Stimulated activated CD8-positive, alpha-beta memory T cell treated with anti-CD3 and anti-CD28 coated beads, Interleukin-4, amount 100 ng/mL, for 24 hours (primary cell): ENCODE results near the gene GTPBP8.

Experiments
- DNase-seq: peaks from one replicate; pipeline ENCODE4 v3.0.0-alpha.2; 2020; ENCODE audit warnings: low read depth

GTPBP8 gene

DNA sequence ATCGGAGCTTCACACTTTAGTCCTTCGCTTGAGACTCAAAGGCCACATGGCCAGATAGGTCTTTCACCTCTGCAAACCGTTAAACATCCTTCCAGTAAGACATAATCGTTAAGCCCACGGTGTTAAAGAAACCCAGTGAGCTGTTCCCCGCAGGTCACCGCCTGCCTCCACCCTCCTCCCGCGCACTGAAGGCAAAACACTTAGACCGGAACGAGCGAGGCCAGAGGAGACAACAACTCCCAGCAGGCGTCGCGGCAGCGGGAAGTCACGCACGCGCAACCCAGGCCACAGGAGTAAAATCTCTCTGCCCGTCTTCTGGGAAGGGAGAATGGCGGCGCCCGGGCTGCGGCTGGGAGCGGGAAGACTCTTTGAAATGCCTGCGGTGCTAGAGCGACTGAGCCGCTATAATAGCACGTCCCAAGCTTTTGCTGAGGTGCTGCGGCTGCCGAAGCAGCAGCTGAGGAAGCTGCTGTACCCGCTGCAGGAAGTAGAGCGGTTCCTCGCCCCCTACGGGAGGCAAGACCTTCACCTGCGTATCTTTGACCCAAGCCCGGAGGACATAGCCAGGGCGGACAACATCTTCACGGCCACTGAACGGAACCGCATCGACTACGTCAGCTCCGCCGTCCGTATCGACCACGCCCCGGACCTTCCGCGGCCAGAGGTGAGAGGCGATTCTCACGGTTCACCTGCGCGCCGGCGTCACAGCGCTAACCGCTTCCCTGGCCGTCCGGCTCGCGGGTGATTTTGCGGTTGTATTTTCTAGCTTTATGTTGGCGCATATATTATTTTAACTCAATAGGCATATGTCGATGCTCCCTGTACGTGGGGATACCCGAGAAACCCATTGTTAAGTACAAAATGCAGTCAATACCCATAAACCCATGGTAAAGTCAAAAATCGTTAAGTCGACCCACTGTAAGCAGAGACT lies at the start of gene GTPBP8:
TSS of gene GTPBP8 (plus strand) at position 313 of the 931 bp plus-strand sequence. CDS start at position 329, 16 bp downstream.
- DNase-seq: peak; percentile 81

- no peak for DNase-seq
These were observed 42.4 kb upstream of the GTPBP8 start for GRCh38 chr3:112948346-112948838.

DNA sequence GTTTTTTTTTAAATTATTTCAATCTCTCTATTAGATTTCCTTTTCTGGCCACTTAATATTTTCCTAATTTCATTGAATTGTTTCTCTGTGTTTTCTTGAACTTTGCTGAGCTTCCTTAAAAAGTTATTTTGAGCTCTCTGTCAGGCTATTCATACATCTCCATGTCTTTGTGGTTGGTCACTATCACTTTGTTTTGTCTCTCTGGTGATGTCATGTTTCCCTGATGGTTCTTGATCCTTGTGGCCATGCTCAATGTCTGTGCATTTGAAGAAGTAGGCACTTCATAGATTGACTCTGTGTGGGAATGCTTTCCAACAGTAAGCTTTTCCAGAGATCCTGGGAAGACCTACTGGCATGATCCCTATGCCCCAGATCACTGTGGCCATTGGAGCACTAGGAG lies 34.4 kb upstream of the GTPBP8 start:
- DNase-seq: no peak

GRCh38 chr3:112958811-112959560 lies 31.8 kb upstream of the GTPBP8 start:
- no peak for DNase-seq

DNA sequence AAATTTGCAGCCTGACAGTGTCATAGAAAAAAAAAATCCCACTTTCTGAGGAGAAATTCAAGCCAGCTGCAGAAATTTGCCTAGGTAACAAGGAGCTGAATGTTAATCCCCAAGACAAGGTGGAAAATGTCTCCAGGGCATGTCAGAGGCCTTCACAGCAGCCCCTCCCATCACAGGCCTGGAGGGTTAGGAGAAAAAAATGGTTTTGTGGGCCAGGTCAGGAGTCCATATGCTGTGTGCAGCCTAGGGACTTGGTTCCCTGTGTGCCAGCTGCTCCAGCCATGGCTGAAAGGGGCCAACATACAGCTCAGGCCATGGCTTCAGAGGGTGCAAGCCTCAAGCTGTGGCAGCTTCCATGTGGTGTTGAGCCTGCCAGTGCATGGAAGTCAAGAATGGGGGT lies 27.1 kb upstream of the GTPBP8 start:
- no peak for DNase-seq

DNA sequence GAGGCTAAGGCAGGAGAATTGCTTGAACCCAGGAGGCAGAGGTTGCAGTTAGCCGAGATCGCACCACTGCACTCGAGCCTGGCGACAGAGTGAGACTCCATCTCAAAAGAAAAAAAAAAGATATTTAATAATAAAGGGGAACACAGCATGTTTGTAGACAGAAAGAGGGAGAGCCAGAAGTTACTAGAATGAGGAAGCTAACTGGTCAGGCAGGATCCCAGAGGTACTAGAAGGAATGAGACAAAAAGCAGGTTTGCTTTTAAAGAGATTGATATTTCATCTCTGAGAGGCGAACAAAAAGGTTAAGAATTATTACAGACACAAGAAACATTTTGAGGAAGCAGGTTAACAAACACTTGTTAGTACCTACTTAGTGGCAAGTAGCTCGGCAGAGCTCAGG lies 25.1 kb upstream of the GTPBP8 start:
- no peak for DNase-seq

GRCh38 chr3:112966633-112967032 lies 24.2 kb upstream of the GTPBP8 start:
- DNase-seq: no peak

DNA sequence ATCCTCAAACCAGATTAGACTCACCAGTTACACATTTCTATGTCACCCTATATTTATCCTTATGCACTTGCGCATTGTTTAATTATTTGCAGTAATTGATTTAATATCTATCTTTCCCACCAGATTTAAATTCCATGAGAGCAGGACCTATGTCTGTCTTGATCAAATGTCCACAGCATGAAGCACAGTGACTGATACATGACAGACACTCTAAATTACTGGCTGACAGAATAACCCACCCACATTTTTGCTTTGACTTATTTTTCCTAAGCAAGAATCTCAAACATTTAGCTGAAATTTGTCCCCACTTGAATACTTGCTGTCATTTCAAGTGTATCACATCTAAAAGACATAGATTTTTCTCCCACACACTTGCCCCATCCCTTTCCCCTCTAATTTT lies 23.4 kb upstream of the GTPBP8 start:
- DNase-seq: no peak

DNA sequence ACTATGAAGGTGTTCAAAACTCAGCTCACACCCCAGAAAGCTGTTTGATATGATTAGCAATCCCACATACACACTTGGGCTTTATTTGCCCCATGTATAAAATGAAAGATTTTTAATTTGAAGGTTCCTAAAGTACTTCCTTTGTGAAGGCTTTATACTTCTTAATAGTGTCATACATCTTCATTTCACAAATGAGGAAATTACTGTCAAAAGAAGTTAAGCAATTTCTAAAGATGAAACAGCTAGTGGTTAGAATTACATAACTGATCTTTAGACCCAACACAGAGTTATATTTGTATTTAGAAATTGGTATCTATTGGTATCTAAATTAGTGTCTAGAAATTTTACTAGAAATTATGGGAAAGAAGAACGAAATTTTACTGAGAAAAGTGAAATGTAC lies 23.0 kb upstream of the GTPBP8 start:
- DNase-seq: no peak

DNA sequence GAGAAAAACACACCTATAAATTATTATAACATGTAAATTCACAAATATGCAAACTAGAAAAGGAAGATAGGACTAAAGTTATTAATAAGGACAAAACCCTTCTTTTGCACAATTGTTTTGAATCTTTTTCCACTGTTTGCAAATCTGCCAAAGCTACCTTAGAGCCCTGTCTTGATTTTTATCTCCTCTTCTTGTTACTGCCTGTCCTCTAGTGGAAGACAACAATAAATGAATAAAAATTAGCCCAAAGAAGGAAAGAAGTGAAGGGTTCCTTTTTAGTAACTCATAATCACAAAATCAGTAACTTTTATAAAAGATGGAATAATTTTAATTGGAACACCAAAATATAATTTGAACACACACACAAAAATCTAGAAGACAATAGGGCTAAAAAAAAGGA lies 18.6 kb upstream of the GTPBP8 start:
- DNase-seq: no peak

DNA sequence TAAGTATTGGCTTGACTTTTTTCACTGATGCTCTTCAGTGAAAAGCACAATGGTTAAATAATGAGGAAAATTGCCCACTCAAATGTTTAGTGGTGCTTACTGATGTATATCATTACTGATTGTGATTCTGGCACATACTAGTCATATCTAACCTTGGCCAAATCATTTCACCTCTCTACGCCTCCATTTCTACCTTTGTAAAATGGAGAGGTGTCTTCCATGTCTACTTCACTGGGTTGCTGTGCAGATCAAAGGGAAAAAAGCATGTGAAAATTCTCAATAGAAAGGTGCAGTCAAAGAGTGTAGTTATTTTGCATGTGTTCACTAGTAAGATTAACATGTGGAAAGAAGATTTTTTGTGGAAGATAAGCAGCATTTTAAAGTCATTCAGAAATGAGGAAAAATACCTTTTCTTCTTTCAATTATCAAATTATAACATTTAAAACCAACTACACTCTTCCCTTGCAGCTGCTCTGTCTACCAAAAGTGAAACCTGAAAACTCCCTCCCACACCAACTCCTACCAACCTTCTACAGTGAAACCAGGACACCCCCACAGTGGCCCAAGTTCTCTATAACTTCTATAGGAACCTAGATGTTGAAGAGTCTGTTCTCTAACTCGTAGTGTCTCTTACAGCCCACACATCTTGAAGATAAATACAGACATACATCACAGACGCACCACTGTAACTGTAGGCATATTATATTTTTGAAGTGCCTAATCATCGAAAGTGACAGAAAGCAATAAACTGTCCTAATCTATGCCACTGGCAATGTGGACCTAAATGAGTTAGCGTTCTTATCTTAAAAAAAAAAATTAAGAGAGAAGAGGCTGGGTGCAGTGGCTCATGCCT lies 17.2 kb upstream of the GTPBP8 start:
- DNase-seq: peak; percentile 34

DNA sequence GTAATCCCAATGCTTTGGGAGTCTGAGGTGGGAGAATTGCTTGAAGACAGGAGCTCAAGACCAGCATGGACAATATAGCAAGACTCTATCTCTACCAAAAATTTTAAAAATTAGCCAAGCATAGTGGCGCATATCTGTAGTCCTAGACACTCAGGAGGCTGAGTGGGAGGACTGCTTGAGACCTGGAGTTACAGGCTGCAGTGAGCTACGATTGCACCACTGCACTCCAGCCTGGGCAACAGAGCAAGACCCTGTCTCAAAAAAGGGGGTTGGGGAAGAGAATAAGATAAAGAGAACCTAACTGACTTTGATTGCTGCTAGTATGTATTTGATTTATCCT lies 16.6 kb upstream of the GTPBP8 start:
- no peak for DNase-seq

DNA sequence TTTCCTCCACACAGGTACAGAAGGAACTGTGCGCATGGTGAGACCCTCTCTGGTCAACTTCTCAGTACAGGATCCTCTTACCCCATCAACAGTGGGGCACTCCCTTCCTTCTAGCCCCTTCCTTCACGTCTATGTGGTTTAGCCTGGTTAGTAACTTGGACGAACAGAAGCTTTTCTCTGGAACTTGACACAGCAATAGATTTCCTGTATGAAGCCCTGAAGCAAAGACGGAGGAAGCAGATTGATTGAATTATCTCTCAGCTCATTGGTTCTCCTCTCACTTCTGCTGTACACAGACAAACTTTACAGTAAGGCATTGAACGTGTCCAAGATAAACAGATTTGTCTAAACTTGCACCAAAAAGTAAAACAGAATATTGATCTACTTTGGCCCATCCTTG lies 15.9 kb upstream of the GTPBP8 start, which contains the start of gene CD200R1:
TSS of gene CD200R1 (minus strand) at position 210 of the 400 bp plus-strand sequence. CDS start 246 bp downstream, outside the sequence.
- no peak for DNase-seq

- no peak for DNase-seq
These were observed 14.8 kb upstream of the GTPBP8 start for GRCh38 chr3:112976001-112976400.

DNA sequence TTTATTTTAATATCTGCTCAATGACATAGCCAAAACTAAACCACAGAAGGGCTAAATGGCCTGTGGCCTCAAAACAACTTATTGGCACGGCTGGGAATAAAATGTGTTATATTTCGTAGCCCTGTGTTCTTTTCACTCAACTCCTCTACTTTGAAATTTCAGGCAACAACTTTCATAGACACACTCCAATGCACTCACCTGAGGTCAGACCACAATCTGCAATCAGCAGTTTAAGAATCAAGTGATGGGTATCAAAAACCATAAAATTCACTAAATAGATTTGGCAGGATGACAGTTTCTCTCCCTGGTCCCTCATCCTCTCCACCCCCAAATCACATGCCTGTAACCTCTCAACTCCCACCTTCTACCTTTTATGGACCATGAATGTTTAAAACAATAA lies 13.8 kb upstream of the GTPBP8 start:
- no peak for DNase-seq

- no peak for DNase-seq
These were observed 11.4 kb upstream of the GTPBP8 start for GRCh38 chr3:112979244-112979832.

DNA sequence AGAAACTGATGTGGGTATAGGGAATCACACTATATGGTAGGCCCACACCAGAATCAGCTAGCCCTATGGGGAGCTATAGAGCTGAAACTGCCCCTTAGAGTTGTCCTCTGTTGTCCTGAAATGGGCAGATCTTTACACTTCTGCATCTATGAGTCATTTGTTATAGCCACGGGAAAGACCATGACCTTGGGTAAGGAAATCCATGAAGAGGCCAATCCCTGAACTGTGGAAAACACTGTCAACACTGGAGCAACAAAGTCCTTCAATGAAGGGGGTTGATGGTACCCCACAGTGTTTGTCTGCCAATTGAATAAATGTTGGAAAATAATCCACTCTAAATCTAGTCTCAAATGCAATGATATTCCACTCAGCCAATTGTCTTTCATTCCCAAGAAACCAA lies 10.7 kb upstream of the GTPBP8 start:
- DNase-seq: no peak

DNA sequence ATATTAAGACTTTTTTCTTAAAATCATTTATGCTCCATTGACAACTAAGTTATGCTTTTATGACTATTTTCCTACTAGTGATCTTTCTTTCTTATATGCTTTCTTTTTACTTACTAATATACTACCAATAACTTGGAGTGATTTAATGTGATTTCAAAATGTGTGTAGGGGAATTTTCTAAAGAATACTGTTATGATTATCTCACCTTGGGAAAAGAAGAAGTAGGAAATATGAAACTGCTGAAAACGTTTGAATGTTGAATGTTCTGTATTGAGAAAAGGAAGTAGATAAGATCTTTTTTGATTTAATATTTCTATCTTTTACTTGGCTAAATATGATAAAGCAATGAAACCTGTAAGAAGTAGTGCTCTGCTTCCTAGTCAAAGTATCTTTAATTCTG lies 8.1 kb upstream of the GTPBP8 start:
- DNase-seq: no peak

- DNase-seq: no peak
These were observed 6.3 kb upstream of the GTPBP8 start for GRCh38 chr3:112984485-112984884.

GRCh38 chr3:112987710-112988334 lies 3.0 kb upstream of the GTPBP8 start:
- no peak for DNase-seq

DNA sequence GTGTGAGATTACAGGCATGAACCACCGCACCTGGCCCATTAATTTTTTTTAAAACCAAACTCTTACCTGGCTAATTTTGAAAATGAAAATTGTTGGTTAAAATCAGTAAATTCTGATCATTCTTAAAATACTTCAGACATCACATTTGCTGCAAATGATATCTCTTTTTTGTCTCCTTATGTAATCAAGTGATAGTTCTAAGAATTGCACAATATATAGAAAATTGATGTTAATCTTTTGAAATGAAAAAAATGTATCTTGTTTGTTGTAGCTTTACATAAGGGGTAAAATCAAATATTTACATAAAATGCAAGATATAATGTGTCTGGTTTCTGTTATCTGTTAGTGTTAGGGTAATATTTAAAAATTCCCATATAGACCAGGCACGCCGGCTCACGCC lies 5.0 kb downstream of the GTPBP8 start:
- no peak for DNase-seq
